Fibroblast of mammary gland (primary cell): ENCODE results near the gene ZNF525.
A peak's percentile ranks its signal among the peaks of the same experiment; 100 is the strongest.
"Not testable (repeated sequence)": the region's sequence is repeated elsewhere in the genome, so short reads cannot be mapped to it uniquely, and the experiment has no call there.

Experiments
- DNase-seq: peaks from one replicate; pipeline ENCODE4 v3.0.0-alpha.2; 2010; ENCODE audit warnings: low read depth
- H3K4me3 ChIP-seq: 2 replicates; pipeline ENCODE4 v1.5.1; 2011; ENCODE audit warnings: low read depth, mild to moderate bottlenecking, low read length, moderate library complexity; ENCODE audit not compliant: control insufficient read depth
- CTCF ChIP-seq: conservative IDR thresholded peaks from 2 replicates; pipeline ENCODE4 v1.5.1; 2011; ENCODE audit warnings: low read depth, low read length, inconsistent platforms; ENCODE audit not compliant: control insufficient read depth, insufficient read depth

Gene ZNF525

GRCh38 chr19:53396525-53396868 lies 31.0 kb downstream of the ZNF525 start:
- H3K4me3 ChIP-seq, result peak overlapping the region; percentile 88
- TF ChIP-seq CTCF, result no peak
- no peak for DNase-seq

- not testable (repeated sequence) for DNase-seq, H3K4me3 ChIP-seq
Observed at GRCh38 chr19:53397918-53398317, 32.4 kb downstream of the ZNF525 start.

GRCh38 chr19:53409505-53410204 lies 44.1 kb downstream of the ZNF525 start:
- no peak for DNase-seq
- TF ChIP-seq CTCF, result no peak
- no peak overlapping the region for H3K4me3 ChIP-seq

- not testable (repeated sequence) for H3K4me3 ChIP-seq, DNase-seq
Observed at GRCh38 chr19:53420520-53421315, 55.2 kb downstream of the ZNF525 start.

GRCh38 chr19:53422551-53422950 lies 57.0 kb downstream of the ZNF525 start:
- no peak for TF ChIP-seq CTCF
- no peak for DNase-seq
- H3K4me3 ChIP-seq, result no peak overlapping the region

DNA sequence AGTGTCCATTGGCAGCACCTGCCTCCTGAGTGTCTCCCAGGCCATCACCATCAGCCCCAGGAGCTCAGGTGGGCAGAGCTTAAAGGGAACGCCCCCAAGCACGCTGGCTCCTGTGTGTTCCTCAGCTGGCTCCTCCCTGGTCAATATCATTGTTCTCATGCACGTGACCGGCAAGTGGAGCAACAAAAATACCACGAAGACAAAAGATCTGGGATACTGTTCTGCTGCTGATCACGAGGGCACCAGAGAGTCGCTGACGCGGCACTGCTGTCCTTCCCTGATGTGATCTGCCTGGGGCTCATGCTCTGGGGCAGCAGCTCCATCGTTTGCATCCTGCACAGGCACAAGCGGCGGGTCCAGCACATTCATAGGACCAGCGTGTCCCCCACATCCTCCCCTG lies 57.6 kb downstream of the ZNF525 start:
- not testable (repeated sequence) for DNase-seq, H3K4me3 ChIP-seq

DNA sequence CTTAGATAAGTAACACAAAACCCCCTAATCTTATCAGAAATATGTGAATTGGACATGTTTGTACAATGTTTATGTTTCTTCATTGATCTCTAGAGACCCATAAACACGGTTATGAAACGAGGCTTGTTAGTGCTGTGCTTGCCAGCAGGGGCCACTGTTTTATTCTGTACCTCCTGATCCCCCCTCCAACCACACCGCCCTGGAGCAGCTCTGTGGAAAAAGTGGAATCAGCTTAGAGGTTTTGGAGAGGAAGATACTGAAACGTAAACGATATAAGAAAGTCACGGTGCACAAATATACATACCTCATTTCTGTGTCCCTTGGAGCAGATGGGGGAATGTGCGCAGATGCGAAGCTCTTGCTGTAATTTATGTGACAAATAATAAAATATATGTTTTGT lies 58.2 kb downstream of the ZNF525 start:
- DNase-seq, result peak; percentile 22
- H3K4me3 ChIP-seq, result not testable (repeated sequence)

- TF ChIP-seq CTCF, result peak; percentile 74
- peak; percentile 71 for DNase-seq
Observed at GRCh38 chr19:53424968-53425597, 59.6 kb downstream of the ZNF525 start.

More at GRCh38 chr19:53424968-53425597, 59.6 kb downstream of the ZNF525 start:
- no peak overlapping the region for H3K4me3 ChIP-seq
